Endothelial cell of umbilical vein (primary cell): ENCODE measurements around the gene OSBPL5. TPM values are rescaled to one million over a fixed set of nuclear protein-coding genes. Genes with fewer than 3 reads are reported as not detected.
A peak's percentile ranks its signal among the peaks of the same experiment; 100 is the strongest.

Experiments
- BruUV-seq: library from RNA; stranded (reverse); fragments of 400-500 nt; replicated peaks from 2 replicates; lab custom pipeline; 2021; lab: Mats Ljungman, UMichigan
- CTCF ChIA-PET: fragments of 300-600, 350-600 bp; sonication (Branson Sonifier 250); formaldehyde crosslinking; loops from one replicate; lab custom pipeline; 2021; ENCODE audit warnings: antibody characterized with exemption, inconsistent platforms; lab: Charles Lee
- POLR2A ChIA-PET: fragments of 300-600, 350-600 bp; sonication (Branson Sonifier 250); formaldehyde crosslinking; loops from one replicate; lab custom pipeline; 2021; ENCODE audit warnings: antibody characterized with exemption, inconsistent platforms; lab: Charles Lee
- DNase-seq: peaks from one replicate; pipeline ENCODE4 v3.0.0-alpha.2; 2011; ENCODE audit warnings: low read depth, low spot score
- FAIRE-seq: peaks from 2 replicates; lab custom pipeline; 2011; peaks lifted over from hg19 to GRCh38; lab: Jason Lieb, UNC
- H2AFZ ChIP-seq: 2 replicates; pipeline ENCODE4 v1.6.0; 2012; ENCODE audit warnings: low read depth, low read length, control low read depth, inconsistent platforms
- H3K27ac ChIP-seq: 2 replicates; pipeline ENCODE4 v1.5.1; 2011; ENCODE audit warnings: low read depth, mild to moderate bottlenecking, control low read depth, low read length, moderate library complexity; ENCODE audit not compliant: insufficient read depth
- H3K27me3 ChIP-seq, 2 experiments: 2 replicates each; pipeline versions ENCODE4 v1.6.0 to v1.6.1; 2011; ENCODE audit warnings: low read length in 2 of 2, mixed read lengths in 1 of 2; ENCODE audit not compliant: control insufficient read depth in 2 of 2, insufficient read depth in 2 of 2
- H3K36me3 ChIP-seq, 2 experiments: 2 replicates in 1 of 2; 3 replicates in 1 of 2; pipeline ENCODE4 v1.5.1; 2011; ENCODE audit warnings: low read length in 2 of 2, mild to moderate bottlenecking in 1 of 2, moderate library complexity in 1 of 2; ENCODE audit not compliant: control insufficient read depth in 2 of 2, insufficient read depth in 2 of 2; ENCODE audit errors: extremely low read depth in 1 of 2
- H3K4me1 ChIP-seq: 3 replicates; pipeline ENCODE4 v1.5.1; 2011; ENCODE audit warnings: mild to moderate bottlenecking, low read length; ENCODE audit not compliant: control insufficient read depth, insufficient read depth; ENCODE audit errors: extremely low read depth
- H3K4me2 ChIP-seq: 2 replicates; pipeline ENCODE4 v1.6.1; 2011; ENCODE audit warnings: low read length, control low read depth, mixed read lengths; ENCODE audit not compliant: insufficient read depth
- H3K4me3 ChIP-seq, 3 experiments: fragments of 200-600 bp in 1 of 3; sonication (generic), shearing (Covaris generic) in 1 of 3; replicated peaks in 1 of 3; 2 replicates each; pipeline ENCODE4 v1.5.1; 2011 to 2016; ENCODE audit warnings: control low read depth in 3 of 3, low read length in 3 of 3, mild to moderate bottlenecking in 2 of 3, inconsistent platforms in 1 of 3, low read depth in 1 of 3, moderate library complexity in 1 of 3; ENCODE audit not compliant: insufficient read depth in 1 of 3
- H3K79me2 ChIP-seq: 2 replicates; pipeline ENCODE4 v1.6.0; 2012; ENCODE audit warnings: low read length, inconsistent platforms; ENCODE audit not compliant: control insufficient read depth, insufficient read depth
- H3K9ac ChIP-seq: replicated peaks from 2 replicates; pipeline ENCODE3; 2011; ENCODE audit warnings: low read length, control low read depth; ENCODE audit not compliant: insufficient read depth; ENCODE audit errors: extremely low read depth
- H3K9me1 ChIP-seq: replicated peaks from 3 replicates; pipeline ENCODE4 v1.6.0; 2011; ENCODE audit warnings: mild to moderate bottlenecking, low read length; ENCODE audit not compliant: control insufficient read depth, insufficient read depth; ENCODE audit errors: extremely low read depth
- H3K9me3 ChIP-seq: replicated peaks from 2 replicates; pipeline ENCODE4 v1.5.1; 2012; ENCODE audit warnings: low read length, inconsistent platforms; ENCODE audit not compliant: control insufficient read depth, insufficient read depth
- H4K20me1 ChIP-seq: replicated peaks from 2 replicates; pipeline ENCODE3; 2011; ENCODE audit warnings: mild to moderate bottlenecking, low read length; ENCODE audit not compliant: control insufficient read depth, insufficient read depth; ENCODE audit errors: extremely low read depth
- FOS ChIP-seq: IDR thresholded peaks from 2 replicates; pipeline ENCODE4 v1.6.1; 2011; ENCODE audit warnings: mild to moderate bottlenecking, low read length, moderate library complexity, borderline replicate concordance; ENCODE audit not compliant: insufficient read depth
- MYC ChIP-seq: IDR thresholded peaks from one replicate; pipeline ENCODE4 v1.6.1; 2011; ENCODE audit warnings: mild to moderate bottlenecking, low read depth, low read length
- POLR2AphosphoS5 ChIP-seq: IDR thresholded peaks from 2 replicates; pipeline ENCODE4 v1.6.1; 2012; ENCODE audit warnings: low read depth, mild to moderate bottlenecking, control low read depth, low read length, moderate library complexity; ENCODE audit not compliant: insufficient read depth
- dilution Hi-C: fragments of 300-500 bp; cut with MboI; formaldehyde crosslinking; loops from one replicate; pipeline ENCODE4 v1.15.0; 2019; ENCODE audit warnings: low sequenced_read_pairs; ENCODE audit not compliant: extremely low pct_ligation_motif_present
- intact Hi-C: fragments of 100-400 bp; cut with micrococcal nuclease; formaldehyde crosslinking; loops from one replicate; pipeline ENCODE4 v1.10.0; 2022
- polyA plus RNA-seq, 4 experiments: library from polyadenylated mRNA; depleted of rRNA in 3 of 4; stranded (reverse) in 3 of 4; unstranded in 1 of 4; fragments of >200 nt; gene quantifications; 2 replicates each; pipeline versions ENCODE4 v1.2.1 to v1.2.3, GENCODE V29; 2011 to 2012; ENCODE audit warnings: missing spikeins in 1 of 4
- total RNA-seq: library from RNA; stranded (reverse); gene quantifications from 2 replicates; pipeline ENCODE4 v1.2.3, GENCODE V29; 2021
- TF ChIP-seq, protein P1 (sequence below): IDR thresholded peaks from 2 replicates; pipeline ENCODE4 v1.6.1; 2011; ENCODE audit not compliant: insufficient read depth, insufficient read length

OSBPL5 gene
- total and polyA plus RNA-seq, 2 donors (not counting 3 experiments of a cell fraction or from before 2014, with no cell fraction given) = 8.7 to 37.7 TPM

DNA sequence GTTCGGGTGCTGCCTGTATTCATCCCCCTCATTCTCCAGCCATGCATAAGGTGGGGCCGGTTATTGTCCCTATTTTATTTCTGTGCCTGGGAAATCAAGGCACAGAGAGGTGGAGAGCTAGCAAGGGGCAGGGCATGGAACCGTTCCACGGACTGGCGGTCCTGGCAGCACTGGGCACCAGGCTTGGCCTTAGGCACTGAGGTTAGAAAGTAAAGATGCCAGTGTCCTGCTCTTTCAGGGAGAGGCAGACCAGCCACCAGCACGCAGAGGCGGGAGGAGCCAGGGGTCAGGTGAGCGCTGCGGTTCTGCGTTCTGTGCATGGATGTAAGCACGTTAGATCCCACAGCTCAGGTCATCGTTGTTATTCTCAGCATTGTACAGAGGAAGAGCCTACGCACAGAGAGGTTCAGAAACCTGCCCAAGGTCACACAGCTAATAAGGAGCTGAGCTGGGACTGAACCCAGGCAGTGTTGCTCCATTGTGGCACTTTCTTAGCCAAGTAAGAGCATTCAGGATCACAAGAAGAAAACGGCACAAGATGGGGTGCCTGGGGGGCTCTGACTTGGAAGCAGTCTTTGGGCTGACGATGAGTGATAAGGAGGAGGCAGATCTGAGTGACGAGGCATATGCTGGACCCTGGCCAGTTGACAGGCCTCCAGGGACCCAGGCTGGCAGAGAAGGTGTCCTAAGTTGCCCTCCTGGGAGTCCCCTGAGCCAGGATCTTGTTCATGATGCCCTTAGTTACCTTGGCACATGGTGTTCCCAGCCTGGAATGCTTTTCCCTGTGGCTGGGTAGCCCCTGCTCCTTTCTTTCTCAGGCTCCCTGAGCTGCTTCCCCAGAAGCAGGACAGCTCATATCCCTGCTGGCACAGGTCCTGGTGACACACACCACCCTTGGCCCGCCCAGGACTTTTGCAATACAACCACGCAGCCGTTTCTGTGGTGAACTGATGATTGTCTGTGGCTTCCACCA lies 41.1 kb downstream of the OSBPL5 start:
- dilution Hi-C loops = no loop called here
- H3K27ac ChIP-seq = peak overlapping the region; percentile 67
- no peak for TF ChIP-seq MYC
- TF ChIP-seq POLR2AphosphoS5 = peak; percentile 49
- TF ChIP-seq FOS = peak; percentile 30

DNA sequence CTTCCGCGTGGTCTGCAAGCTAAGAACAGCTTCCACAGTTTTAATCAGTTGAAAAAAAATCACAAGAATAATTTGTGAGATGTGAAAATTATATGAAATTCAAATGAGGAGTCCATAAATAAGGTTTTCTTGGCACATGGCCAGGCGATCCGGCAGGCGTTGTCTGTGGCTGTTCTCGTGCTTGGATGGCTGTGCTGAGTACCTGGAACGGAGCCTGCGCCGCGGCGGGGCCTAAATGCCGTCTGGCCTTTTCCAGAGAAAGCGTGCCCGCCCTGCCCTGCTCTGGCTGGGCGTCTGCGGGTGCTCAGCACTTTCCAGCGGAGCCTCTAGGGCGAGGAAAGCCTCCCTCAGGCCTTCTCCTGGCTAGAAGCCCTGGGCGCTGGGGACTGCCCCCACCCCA lies 41.8 kb downstream of the OSBPL5 start:
- no peak overlapping the region for H3K4me3 ChIP-seq
- TF ChIP-seq FOS (no peak), POLR2AphosphoS5 (no peak)
- TF ChIP-seq, protein P1, sequence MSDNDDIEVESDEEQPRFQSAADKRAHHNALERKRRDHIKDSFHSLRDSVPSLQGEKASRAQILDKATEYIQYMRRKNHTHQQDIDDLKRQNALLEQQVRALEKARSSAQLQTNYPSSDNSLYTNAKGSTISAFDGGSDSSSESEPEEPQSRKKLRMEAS = no peak
- no peak overlapping the region for H3K27ac ChIP-seq
- H3K36me3 ChIP-seq = peaks cover 5 to 12% of the 10 kb centered on the region in 2 experiments
- no peak for DNase-seq
- H3K4me2 ChIP-seq = no peak overlapping the region
- no peaks in the 10 kb centered on the region for H3K9me3 ChIP-seq
- no TSS peak for BruUV-seq
- H3K27me3 ChIP-seq = no peaks in the 10 kb centered on the region
- dilution Hi-C loops (no loop called here), intact Hi-C loops (no loop called here)
- H4K20me1 ChIP-seq = no peaks in the 10 kb centered on the region
- no peak overlapping the region for H3K9ac ChIP-seq
- H3K4me1 ChIP-seq = peaks cover 25% of the 10 kb centered on the region
- FAIRE-seq = no peak
- no peaks in the 10 kb centered on the region for H3K79me2 ChIP-seq
- CTCF ChIA-PET = interaction anchor here (1.4 to 2.4 kb wide), 3 partner anchors 10 to 285 kb away, joined by 5 to 10 read pairs (median 5); no protein-coding TSS in a partner anchor
- H2AFZ ChIP-seq = no peak overlapping the region
- no peaks in the 10 kb centered on the region for H3K9me1 ChIP-seq
- POLR2A ChIA-PET = no interaction called here

More for the DNA sequence above, 41.1 kb downstream of the OSBPL5 start:
- H3K9me3 ChIP-seq = no peaks in the 10 kb centered on the region
- peaks cover 25% of the 10 kb centered on the region for H3K4me1 ChIP-seq
- no peaks in the 10 kb centered on the region for H3K9me1 ChIP-seq
- intact Hi-C loops = loop anchor here (1.0 to 2.0 kb wide), 2 partner anchors 29 to 37 kb away; no protein-coding TSS in a partner anchor
- ChIA-PET POLR2A (no interaction called here), CTCF (interaction anchor here (0.9 to 2.4 kb wide), 10 partner anchors 11 to 284 kb away, joined by 3 to 10 read pairs (median 5); partner anchors contain the start of genes OSBPL5 and ZNF195)
- no peaks in the 10 kb centered on the region for H3K79me2 ChIP-seq
- BruUV-seq = no TSS peak
- no peaks in the 10 kb centered on the region for H3K27me3 ChIP-seq
- H2AFZ ChIP-seq = no peak overlapping the region
- no peak overlapping the region for H3K9ac ChIP-seq
- H3K4me3 ChIP-seq = no peak overlapping the region
- FAIRE-seq (peak; percentile 97), DNase-seq (peak; percentile 83)
- H3K36me3 ChIP-seq = peaks cover 5 to 12% of the 10 kb centered on the region in 2 experiments
- no peaks in the 10 kb centered on the region for H4K20me1 ChIP-seq
- H3K4me2 ChIP-seq = no peak overlapping the region
